Measurements from ENCODE around the gene BAD. TPM values are rescaled to one million over a fixed set of nuclear protein-coding genes. Genes with fewer than 3 reads are reported as not detected.

Gene BAD
- total RNA-seq, 2 experiments from 2014 or later = 21.2 to 74.2 TPM

GRCh38 chr11:64238999-64239398, 45.5 kb downstream of the BAD start:
- Histone ChIP-seq H3K4me1 (ENCODE audit: insufficient read depth, low read length, poor library complexity, severe bottlenecking) (peaks cover 49% of the 10 kb centered on the region), H3K4me2 (ENCODE audit: low read length) (peak overlapping the region; percentile 92; the same call in 1 of the 2 replicates), H2AFZ (ENCODE audit: low read length) (no peak overlapping the region), H3K79me2 (ENCODE audit: insufficient read depth, low read depth, low read length) (peaks cover 11% of the 10 kb centered on the region; the same call in 1 of the 2 replicates), H3K9me3 (ENCODE audit: low read length) (no peaks in the 10 kb centered on the region), H4K20me1 (ENCODE audit: insufficient read depth, low read length) (no peaks in the 10 kb centered on the region), H3K36me3 (ENCODE audit: insufficient read depth, low read length) (peaks cover 35% of the 10 kb centered on the region), H3K4me3 (ENCODE audit: low read depth, low read length, poor library complexity, severe bottlenecking) (no peak overlapping the region), H3K9me2 (ENCODE audit: insufficient read depth, low read length) (no peaks in the 10 kb centered on the region), H3K27ac (ENCODE audit: low read depth, low read length, poor library complexity, severe bottlenecking) (peak overlapping the region; percentile 91)
- no TSS peak for BruUV-seq (replicated peaks)
- TF ChIP-seq EZH2phosphoT487 (IDR thresholded peaks at IDR 0.05; ENCODE audit: borderline replicate concordance, low read depth, low read length) (no peak), CTCF (conservative IDR thresholded peaks at IDR 0.05; ENCODE audit: low read length) (no peak)
- CTCF ChIA-PET (ENCODE audit: unreplicated experiment) = interaction anchor here (1.9 kb wide), 1 partner anchor 32 kb away, joined by 9 read pairs; the partner anchor contains the start of gene FERMT3
- POLR2A ChIA-PET = interaction anchor here (0.6 kb wide), 2 partner anchors 299 to 621 kb away, joined by 3 to 5 read pairs; no protein-coding TSS in a partner anchor
- intact Hi-C loops (cut with micrococcal nuclease; ENCODE audit: unreplicated experiment) = no loop called here
- peak; percentile 40 for DNase-seq (ENCODE audit: low spot score)

DNA sequence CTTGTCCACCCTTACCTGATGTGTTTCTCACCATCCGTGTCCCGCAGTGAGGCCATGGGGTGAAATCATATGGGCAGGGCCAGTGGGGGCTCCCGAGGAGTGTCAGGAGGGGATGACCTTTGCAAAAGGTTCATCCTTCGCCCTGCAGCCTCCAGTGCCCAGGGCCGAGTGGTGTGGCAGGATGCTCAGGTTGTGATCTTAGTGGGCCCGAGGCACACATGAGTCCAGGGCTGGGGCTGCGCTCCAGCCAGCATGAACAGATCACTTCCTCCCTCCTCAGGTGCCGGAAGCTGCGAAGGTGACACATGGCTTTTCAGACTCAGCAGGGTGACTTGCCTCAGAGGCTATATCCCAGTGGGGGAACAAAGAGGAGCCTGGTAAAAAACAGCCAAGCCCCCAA, 46.4 kb downstream of the BAD start:
- no peak for TF ChIP-seq EZH2phosphoT487 (IDR thresholded peaks at IDR 0.05; ENCODE audit: borderline replicate concordance, low read depth, low read length)
- TF ChIP-seq CTCF (conservative IDR thresholded peaks at IDR 0.05; ENCODE audit: low read length) = no peak
- CTCF ChIA-PET (ENCODE audit: unreplicated experiment) = interaction anchor here (1.0 to 1.9 kb wide), 2 partner anchors 31 to 32 kb away, joined by 3 to 9 read pairs; partner anchors contain the start of gene FERMT3
- Histone ChIP-seq H3K4me2 (ENCODE audit: low read length) (no peak overlapping the region), H3K9me3 (ENCODE audit: low read length) (no peaks in the 10 kb centered on the region), H4K20me1 (ENCODE audit: insufficient read depth, low read length) (no peaks in the 10 kb centered on the region), H3K4me1 (ENCODE audit: insufficient read depth, low read length, poor library complexity, severe bottlenecking) (peaks cover 53% of the 10 kb centered on the region), H2AFZ (ENCODE audit: low read length) (no peak overlapping the region), H3K9me2 (ENCODE audit: insufficient read depth, low read length) (no peaks in the 10 kb centered on the region), H3K4me3 (ENCODE audit: low read depth, low read length, poor library complexity, severe bottlenecking) (no peak overlapping the region), H3K79me2 (ENCODE audit: insufficient read depth, low read depth, low read length) (peaks cover 11% of the 10 kb centered on the region; the same call in 1 of the 2 replicates), H3K36me3 (ENCODE audit: insufficient read depth, low read length) (peaks cover 26% of the 10 kb centered on the region), H3K27ac (ENCODE audit: low read depth, low read length, poor library complexity, severe bottlenecking) (peak overlapping the region; percentile 91)
- POLR2A ChIA-PET = no interaction called here
- intact Hi-C loops (cut with micrococcal nuclease; ENCODE audit: unreplicated experiment) = no loop called here
- DNase-seq (ENCODE audit: low spot score) = no peak
- BruUV-seq (replicated peaks) = no TSS peak

DNA sequence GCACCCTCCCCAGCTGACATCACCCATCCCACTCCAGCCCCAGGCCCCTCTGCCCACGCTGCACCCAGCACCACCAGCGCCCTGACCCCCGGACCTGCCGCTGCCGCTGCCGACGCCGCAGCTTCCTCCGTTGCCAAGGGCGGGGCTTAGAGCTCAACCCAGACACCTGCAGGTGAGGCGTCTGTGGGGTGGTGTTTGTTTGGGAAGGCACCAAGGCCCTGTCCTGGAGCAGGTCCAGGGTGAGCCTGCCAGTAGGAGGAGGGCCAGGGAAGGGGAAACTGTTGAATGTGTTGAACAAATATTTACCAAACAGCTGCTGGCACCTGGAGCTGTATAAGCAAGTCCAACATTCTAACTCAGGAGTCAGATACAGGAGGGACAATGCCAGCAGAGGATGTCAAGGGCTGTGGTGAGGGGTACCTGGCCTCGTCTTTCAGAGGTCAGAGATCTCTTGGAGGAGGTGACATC, 46.9 kb downstream of the BAD start:
- no peaks in the 10 kb centered on the region for H3K9me2 ChIP-seq (ENCODE audit: insufficient read depth, low read length)
- no TSS peak for BruUV-seq (replicated peaks)
- H3K27ac ChIP-seq (ENCODE audit: low read depth, low read length, poor library complexity, severe bottlenecking) = no peak overlapping the region
- H3K79me2 ChIP-seq (ENCODE audit: insufficient read depth, low read depth, low read length) = peaks cover 9% of the 10 kb centered on the region; the same call in 1 of the 2 replicates
- H4K20me1 ChIP-seq (ENCODE audit: insufficient read depth, low read length) = no peaks in the 10 kb centered on the region
- no peaks in the 10 kb centered on the region for H3K9me3 ChIP-seq (ENCODE audit: low read length)
- ChIA-PET CTCF (ENCODE audit: unreplicated experiment) (interaction anchor here (1.0 kb wide), 1 partner anchor 31 kb away, joined by 3 read pairs; the partner anchor contains the start of gene FERMT3), POLR2A (no interaction called here)
- TF ChIP-seq EZH2phosphoT487 (IDR thresholded peaks at IDR 0.05; ENCODE audit: borderline replicate concordance, low read depth, low read length) (no peak), CTCF (conservative IDR thresholded peaks at IDR 0.05; ENCODE audit: low read length) (no peak)
- no peak overlapping the region for H2AFZ ChIP-seq (ENCODE audit: low read length)
- peaks cover 20% of the 10 kb centered on the region for H3K36me3 ChIP-seq (ENCODE audit: insufficient read depth, low read length)
- peaks cover 51% of the 10 kb centered on the region for H3K4me1 ChIP-seq (ENCODE audit: insufficient read depth, low read length, poor library complexity, severe bottlenecking)
- H3K4me3 ChIP-seq (ENCODE audit: low read depth, low read length, poor library complexity, severe bottlenecking) = no peak overlapping the region
- intact Hi-C loops (cut with micrococcal nuclease; ENCODE audit: unreplicated experiment) = no loop called here
- no peak overlapping the region for H3K4me2 ChIP-seq (ENCODE audit: low read length)
- no peak for DNase-seq (ENCODE audit: low spot score)

All from OCI-LY7 (cell line).